SK-N-SH (cell line): ENCODE data around the gene CADPS2. TPM values are rescaled to one million over a fixed set of nuclear protein-coding genes. Genes with fewer than 3 reads are reported as not detected.

ENCODE experiments used
- CTCF ChIA-PET: fragments of 300-600, 350-600 bp; formaldehyde crosslinking; extraction: SDS; loops from one replicate; lab custom pipeline; 2021; lab: Yijun Ruan, JAX
- POLR2A ChIA-PET: fragments of 350-600 bp; sonication (Branson Sonifier 250); formaldehyde crosslinking; extraction: SDS; loops from one replicate; lab custom pipeline; 2020; ENCODE audit warnings: antibody characterized with exemption, inconsistent platforms; lab: Yijun Ruan, JAX
- DNase-seq: peaks from one replicate; pipeline ENCODE4 v3.0.0; 2012
- H2AFZ ChIP-seq: fragments of 200-600 bp; sonication (generic); 2 replicates; pipeline ENCODE4 v1.8.1; 2016; ENCODE audit warnings: antibody characterized with exemption, mild to moderate bottlenecking, low read depth
- H3F3A ChIP-seq: fragments of 200-600 bp; sonication (generic); replicated peaks from 2 replicates; pipeline ENCODE3; 2016; ENCODE audit warnings: antibody characterized with exemption, mild to moderate bottlenecking; ENCODE audit not compliant: insufficient read depth
- H3K27ac ChIP-seq, 2 experiments: fragments of 200-500 bp in 1 of 2; fragments of 200-600 bp in 1 of 2; sonication (Bioruptor generic) in 1 of 2; sonication (generic), shearing (Covaris generic) in 1 of 2; 2 replicates each; pipeline versions ENCODE4 v1.5.1 to v1.6.1; 2014 to 2016; ENCODE audit warnings: low read depth in 2 of 2, inconsistent platforms in 1 of 2, low read length in 1 of 2, mild to moderate bottlenecking in 1 of 2, mixed read lengths in 1 of 2
- H3K27me3 ChIP-seq: fragments of 200-600 bp; sonication (generic), shearing (Covaris generic); 2 replicates; pipeline ENCODE4 v1.6.1; 2016; ENCODE audit warnings: mixed run types; ENCODE audit not compliant: insufficient read depth
- H3K36me3 ChIP-seq, 2 experiments: fragments of 200-500 bp in 1 of 2; fragments of 200-600 bp in 1 of 2; sonication (Bioruptor generic) in 1 of 2; sonication (generic) in 1 of 2; replicated peaks in 1 of 2; 2 replicates each; pipeline versions ENCODE3 to v1.5.1; 2014 to 2016; ENCODE audit warnings: low read length in 1 of 2, mild to moderate bottlenecking in 1 of 2; ENCODE audit not compliant: insufficient read depth in 2 of 2, control insufficient read depth in 1 of 2
- H3K4me1 ChIP-seq, 2 experiments: fragments of 200-500 bp in 1 of 2; fragments of 200-600 bp in 1 of 2; sonication (Bioruptor generic) in 1 of 2; sonication (generic), shearing (Covaris generic) in 1 of 2; 2 replicates each; pipeline versions ENCODE4 v1.5.1 to v1.6.1; 2014 to 2016; ENCODE audit warnings: low read depth in 1 of 2, low read length in 1 of 2, mixed run types in 1 of 2; ENCODE audit not compliant: insufficient read depth in 2 of 2, control insufficient read depth in 1 of 2
- H3K4me2 ChIP-seq: fragments of 200-600 bp; sonication (generic), shearing (Covaris generic); 2 replicates; pipeline ENCODE4 v1.6.1; 2017; ENCODE audit warnings: mixed run types
- H3K4me3 ChIP-seq, 2 experiments: fragments of 200-500 bp in 1 of 2; fragments of 200-600 bp in 1 of 2; sonication (Bioruptor generic) in 1 of 2; sonication (generic), shearing (Covaris generic) in 1 of 2; 2 replicates each; pipeline versions ENCODE4 v1.5.1 to v1.8.1; 2014 to 2016; ENCODE audit warnings: low read depth in 2 of 2, inconsistent platforms in 1 of 2, low read length in 1 of 2, mild to moderate bottlenecking in 1 of 2, mixed read lengths in 1 of 2, moderate library complexity in 1 of 2
- H3K79me2 ChIP-seq: fragments of 200-600 bp; sonication (generic); 2 replicates; pipeline ENCODE4 v1.8.1; 2017; ENCODE audit warnings: mild to moderate bottlenecking; ENCODE audit not compliant: insufficient read depth
- H3K9ac ChIP-seq: fragments of 200-600 bp; sonication (generic); 2 replicates; pipeline ENCODE4 v1.6.1; 2017; ENCODE audit warnings: mixed run types
- H3K9me2 ChIP-seq: fragments of 200-600 bp; sonication (generic); 2 replicates; pipeline ENCODE4 v1.6.1; 2017; ENCODE audit warnings: mixed run types
- H3K9me3 ChIP-seq: fragments of 200-600 bp; sonication (generic); 2 replicates; pipeline ENCODE4 v1.6.1; 2017; ENCODE audit warnings: mixed run types, mild to moderate bottlenecking, moderate library complexity
- H4K20me1 ChIP-seq: fragments of 200-600 bp; sonication (generic); 2 replicates; pipeline ENCODE4 v1.6.1; 2017; ENCODE audit warnings: mild to moderate bottlenecking, mixed run types; ENCODE audit not compliant: insufficient read depth
- GABPA ChIP-seq: IDR thresholded peaks from 2 replicates; pipeline ENCODE4 v1.4.0; 2012; ENCODE audit warnings: low read depth, mild to moderate bottlenecking
- POLR2AphosphoS5 ChIP-seq: IDR thresholded peaks from 2 replicates; pipeline ENCODE4 v1.6.1; 2012; ENCODE audit warnings: low read depth, low read length
- RAD21 ChIP-seq: IDR thresholded peaks from 2 replicates; pipeline ENCODE4 v1.6.1; 2012; ENCODE audit warnings: mild to moderate bottlenecking, low read length
- RFX5 ChIP-seq: IDR thresholded peaks from 2 replicates; pipeline ENCODE4 v1.6.1; 2012; ENCODE audit warnings: mild to moderate bottlenecking, improper control_type of control experiment, low read length
- SIN3A ChIP-seq: IDR thresholded peaks from 2 replicates; pipeline ENCODE4 v1.6.1; 2012; ENCODE audit warnings: low read depth, mild to moderate bottlenecking, low read length, moderate library complexity, borderline replicate concordance
- SMC3 ChIP-seq: IDR thresholded peaks from 2 replicates; pipeline ENCODE4 v1.6.1; 2012; ENCODE audit warnings: low read depth, low read length, improper control_type of control experiment
- TEAD4 ChIP-seq: IDR thresholded peaks from 2 replicates; pipeline ENCODE4 v1.4.0; 2012; ENCODE audit warnings: mild to moderate bottlenecking, borderline replicate concordance; ENCODE audit not compliant: insufficient read depth
- WGBS: methylation state at CpG from one replicate; pipeline ENCODE4 v1.1.6; 2017; ENCODE audit warnings: low lambda C conversion rate; 5-methylcytosine and 5-hydroxymethylcytosine counted together
- polyA plus RNA-seq, 3 experiments: library from polyadenylated mRNA; depleted of rRNA; stranded (reverse); fragments of >200 nt; gene quantifications; 2 replicates each; pipeline ENCODE4 v1.2.3, GENCODE V29; 2012
- TF ChIP-seq, protein P1 (sequence below): fragments of 150-350 bp; IDR thresholded peaks from 2 replicates; pipeline ENCODE4 v1.6.1; 2016; ENCODE audit warnings: mild to moderate bottlenecking, low read depth, low read length
- TF ChIP-seq, protein P2 (sequence below): IDR thresholded peaks from 2 replicates; pipeline ENCODE4 v1.4.0; 2012; ENCODE audit warnings: low read depth
- TF ChIP-seq, protein P3 (sequence below): fragments of 200-600 bp; sonication (generic); IDR thresholded peaks from 2 replicates; pipeline ENCODE4 v1.6.1; 2017; ENCODE audit warnings: antibody characterized with exemption, mild to moderate bottlenecking, moderate library complexity

Gene CADPS2
- polyA plus RNA-seq, 1 of the 3 experiments (the other 2 are of a cell fraction): 0.05 TPM

DNA sequence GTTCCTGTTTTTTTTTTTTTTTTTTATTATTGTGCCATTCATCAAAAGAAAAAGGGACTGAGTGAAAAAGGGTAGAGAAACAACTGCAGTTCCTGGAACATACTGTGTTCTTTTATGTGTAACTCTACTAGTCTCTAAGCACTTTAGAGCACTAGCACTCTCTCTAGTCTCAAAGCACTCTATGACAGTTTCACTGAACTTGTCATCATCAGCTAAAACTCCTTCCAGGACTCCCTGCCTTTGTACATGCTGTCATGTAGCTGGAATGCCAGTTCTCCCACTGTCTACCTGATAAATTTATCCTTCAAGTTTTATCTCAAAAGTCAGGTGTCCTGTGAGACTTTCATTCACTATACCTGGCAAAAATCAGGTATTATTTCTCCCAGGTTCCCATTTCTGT, 333.5 kb downstream of the CADPS2 start:
- Histone ChIP-seq H3K9me2 (no peaks in the 10 kb centered on the region), H3K9ac (no peak overlapping the region), H3K36me3 (no peaks in the 10 kb centered on the region), H3K79me2 (no peaks in the 10 kb centered on the region), H3F3A (no peaks in the 10 kb centered on the region), H4K20me1 (no peaks in the 10 kb centered on the region), H3K27ac (no peak overlapping the region), H3K4me1 (no peaks in the 10 kb centered on the region), H3K4me3 (no peak overlapping the region), H3K4me2 (no peak overlapping the region), H2AFZ (no peak overlapping the region), H3K27me3 (no peaks in the 10 kb centered on the region), H3K9me3 (no peaks in the 10 kb centered on the region; the same call in 1 of the 2 replicates)
- POLR2A ChIA-PET: no interaction called here
- DNase-seq: no peak
- CTCF ChIA-PET: no interaction called here
- TF ChIP-seq SMC3 (no peak), GABPA (no peak), POLR2AphosphoS5 (no peak), RFX5 (no peak), SIN3A (no peak), RAD21 (no peak), TEAD4 (no peak)
- TF ChIP-seq, protein P1, sequence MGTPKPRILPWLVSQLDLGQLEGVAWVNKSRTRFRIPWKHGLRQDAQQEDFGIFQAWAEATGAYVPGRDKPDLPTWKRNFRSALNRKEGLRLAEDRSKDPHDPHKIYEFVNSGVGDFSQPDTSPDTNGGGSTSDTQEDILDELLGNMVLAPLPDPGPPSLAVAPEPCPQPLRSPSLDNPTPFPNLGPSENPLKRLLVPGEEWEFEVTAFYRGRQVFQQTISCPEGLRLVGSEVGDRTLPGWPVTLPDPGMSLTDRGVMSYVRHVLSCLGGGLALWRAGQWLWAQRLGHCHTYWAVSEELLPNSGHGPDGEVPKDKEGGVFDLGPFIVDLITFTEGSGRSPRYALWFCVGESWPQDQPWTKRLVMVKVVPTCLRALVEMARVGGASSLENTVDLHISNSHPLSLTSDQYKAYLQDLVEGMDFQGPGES: no peak
- TF ChIP-seq, protein P2, sequence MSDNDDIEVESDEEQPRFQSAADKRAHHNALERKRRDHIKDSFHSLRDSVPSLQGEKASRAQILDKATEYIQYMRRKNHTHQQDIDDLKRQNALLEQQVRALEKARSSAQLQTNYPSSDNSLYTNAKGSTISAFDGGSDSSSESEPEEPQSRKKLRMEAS: no peak

DNA sequence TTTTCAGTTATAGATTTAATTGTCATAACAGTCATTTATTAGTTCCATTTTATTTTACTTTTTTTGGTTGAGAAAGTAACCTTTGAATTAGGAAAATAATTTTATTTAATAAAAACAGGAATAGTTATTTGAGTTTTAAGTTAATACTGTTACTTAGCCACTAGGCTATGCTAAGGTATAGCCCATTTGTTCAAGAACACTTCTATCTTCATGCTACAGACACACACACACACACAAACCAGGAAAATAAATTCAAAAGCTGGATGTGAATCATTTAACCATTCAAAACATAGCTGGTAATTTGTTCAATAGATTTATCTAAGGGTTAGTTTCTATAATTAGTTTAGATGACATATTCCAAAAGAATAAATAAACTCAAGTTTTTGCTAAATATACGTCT, 335.7 kb downstream of the CADPS2 start:
- no peak overlapping the region for H2AFZ ChIP-seq
- no peaks in the 10 kb centered on the region for H3K79me2 ChIP-seq
- no peaks in the 10 kb centered on the region for H4K20me1 ChIP-seq
- no peaks in the 10 kb centered on the region for H3K36me3 ChIP-seq
- H3K9me3 ChIP-seq: no peaks in the 10 kb centered on the region; the same call in 1 of the 2 replicates
- TF ChIP-seq, protein P3, sequence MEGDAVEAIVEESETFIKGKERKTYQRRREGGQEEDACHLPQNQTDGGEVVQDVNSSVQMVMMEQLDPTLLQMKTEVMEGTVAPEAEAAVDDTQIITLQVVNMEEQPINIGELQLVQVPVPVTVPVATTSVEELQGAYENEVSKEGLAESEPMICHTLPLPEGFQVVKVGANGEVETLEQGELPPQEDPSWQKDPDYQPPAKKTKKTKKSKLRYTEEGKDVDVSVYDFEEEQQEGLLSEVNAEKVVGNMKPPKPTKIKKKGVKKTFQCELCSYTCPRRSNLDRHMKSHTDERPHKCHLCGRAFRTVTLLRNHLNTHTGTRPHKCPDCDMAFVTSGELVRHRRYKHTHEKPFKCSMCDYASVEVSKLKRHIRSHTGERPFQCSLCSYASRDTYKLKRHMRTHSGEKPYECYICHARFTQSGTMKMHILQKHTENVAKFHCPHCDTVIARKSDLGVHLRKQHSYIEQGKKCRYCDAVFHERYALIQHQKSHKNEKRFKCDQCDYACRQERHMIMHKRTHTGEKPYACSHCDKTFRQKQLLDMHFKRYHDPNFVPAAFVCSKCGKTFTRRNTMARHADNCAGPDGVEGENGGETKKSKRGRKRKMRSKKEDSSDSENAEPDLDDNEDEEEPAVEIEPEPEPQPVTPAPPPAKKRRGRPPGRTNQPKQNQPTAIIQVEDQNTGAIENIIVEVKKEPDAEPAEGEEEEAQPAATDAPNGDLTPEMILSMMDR: peak; percentile 23
- TF ChIP-seq, protein P1: no peak
- no peaks in the 10 kb centered on the region for H3F3A ChIP-seq
- no peak for DNase-seq
- no peak overlapping the region for H3K4me3 ChIP-seq
- H3K9me2 ChIP-seq: no peaks in the 10 kb centered on the region
- no peak overlapping the region for H3K9ac ChIP-seq
- no peaks in the 10 kb centered on the region for H3K27me3 ChIP-seq
- 2% methylated on average over 1 of the region's 1 CpG for WGBS
- H3K4me2 ChIP-seq: no peak overlapping the region
- no peak overlapping the region for H3K27ac ChIP-seq
- ChIA-PET POLR2A (no interaction called here), CTCF (no interaction called here)
- H3K4me1 ChIP-seq: no peaks in the 10 kb centered on the region
